Activated naive CD8-positive, alpha-beta T cell treated with anti-CD3 and anti-CD28 coated beads, Interleukin-2, amount 10 ng/mL, durations not matched to agents 7 days and 5 days (primary cell): ENCODE measurements around the gene NRDE2. TPM values are rescaled to one million over a fixed set of nuclear protein-coding genes. Genes with fewer than 3 reads are reported as not detected.
A peak's percentile ranks its signal among the peaks of the same experiment; 100 is the strongest.

Experiments
- ATAC-seq: fragments of 150-1000 bp; cut with Tn5 transposase; one replicate; pipeline ENCODE4 v1.10.0; 2021; ENCODE audit warnings: low read depth, moderate library complexity
- POLR2A ChIA-PET: fragments of 350-600 bp; sonication (Branson Sonifier 250); formaldehyde crosslinking; loops from one replicate; lab custom pipeline; 2021; ENCODE audit warnings: antibody characterized with exemption; lab: Charles Lee
- DNase-seq: peaks from one replicate; pipeline ENCODE4 v3.0.0; 2021
- H3K27ac Mint-ChIP-seq: one replicate; pipeline ENCODE4 v1.8.0; 2022; ENCODE audit warnings: mild to moderate bottlenecking, mixed read lengths
- H3K27me3 Mint-ChIP-seq: one replicate; pipeline ENCODE4 v1.8.0; 2022; ENCODE audit warnings: mild to moderate bottlenecking, moderate library complexity, mixed read lengths
- H3K36me3 Mint-ChIP-seq: one replicate; pipeline ENCODE4 v1.8.0; 2021; ENCODE audit warnings: mild to moderate bottlenecking, mixed read lengths
- H3K4me1 Mint-ChIP-seq: one replicate; pipeline ENCODE4 v1.8.0; 2021; ENCODE audit warnings: mixed read lengths
- H3K4me3 Mint-ChIP-seq: one replicate; pipeline ENCODE4 v1.8.0; 2022; ENCODE audit warnings: mild to moderate bottlenecking, moderate library complexity, mixed read lengths
- H3K9me3 Mint-ChIP-seq: one replicate; pipeline ENCODE4 v1.8.0; 2021; ENCODE audit warnings: mixed read lengths
- total RNA-seq, 2 experiments: library from RNA; stranded (reverse); gene quantifications; one replicate each; pipeline ENCODE4 v1.2.3, GENCODE V29; 2021

NRDE2 gene
- total RNA-seq, 2 experiments from 2014 or later: 25.4 TPM

- DNase-seq (no peak), ATAC-seq (no peak)
- H3K9me3 Mint-ChIP-seq: no peaks in the 10 kb centered on the region
- peaks cover 2% of the 10 kb centered on the region for H3K36me3 Mint-ChIP-seq
- POLR2A ChIA-PET: interaction anchor here (1.2 to 2.2 kb wide), 4 partner anchors 8 to 67 kb away, joined by 3 to 12 read pairs (median 8); partner anchors contain the start of gene CALM1
- peaks cover 9% of the 10 kb centered on the region for H3K27me3 Mint-ChIP-seq
- peak overlapping the region; percentile 94 for H3K4me3 Mint-ChIP-seq
- peak overlapping the region; percentile 89 for H3K27ac Mint-ChIP-seq
- peaks cover 18% of the 10 kb centered on the region for H3K4me1 Mint-ChIP-seq
Measured at GRCh38 chr14:90330203-90331196, 1.2 kb downstream of the NRDE2 start.

GRCh38 chr14:90321891-90322290 is 9.8 kb downstream of the NRDE2 start:
- peaks cover 3% of the 10 kb centered on the region for H3K9me3 Mint-ChIP-seq
- POLR2A ChIA-PET: interaction anchor here (1.0 to 1.2 kb wide), 2 partner anchors 10 to 66 kb away, joined by 3 read pairs; partner anchors contain the start of genes NRDE2 and PSMC1
- H3K27me3 Mint-ChIP-seq: no peaks in the 10 kb centered on the region
- ATAC-seq (no peak), DNase-seq (no peak)
- H3K4me1 Mint-ChIP-seq: peaks cover 12% of the 10 kb centered on the region
- no peak overlapping the region for H3K4me3 Mint-ChIP-seq
- peaks cover 35% of the 10 kb centered on the region for H3K36me3 Mint-ChIP-seq
- no peak overlapping the region for H3K27ac Mint-ChIP-seq

DNA sequence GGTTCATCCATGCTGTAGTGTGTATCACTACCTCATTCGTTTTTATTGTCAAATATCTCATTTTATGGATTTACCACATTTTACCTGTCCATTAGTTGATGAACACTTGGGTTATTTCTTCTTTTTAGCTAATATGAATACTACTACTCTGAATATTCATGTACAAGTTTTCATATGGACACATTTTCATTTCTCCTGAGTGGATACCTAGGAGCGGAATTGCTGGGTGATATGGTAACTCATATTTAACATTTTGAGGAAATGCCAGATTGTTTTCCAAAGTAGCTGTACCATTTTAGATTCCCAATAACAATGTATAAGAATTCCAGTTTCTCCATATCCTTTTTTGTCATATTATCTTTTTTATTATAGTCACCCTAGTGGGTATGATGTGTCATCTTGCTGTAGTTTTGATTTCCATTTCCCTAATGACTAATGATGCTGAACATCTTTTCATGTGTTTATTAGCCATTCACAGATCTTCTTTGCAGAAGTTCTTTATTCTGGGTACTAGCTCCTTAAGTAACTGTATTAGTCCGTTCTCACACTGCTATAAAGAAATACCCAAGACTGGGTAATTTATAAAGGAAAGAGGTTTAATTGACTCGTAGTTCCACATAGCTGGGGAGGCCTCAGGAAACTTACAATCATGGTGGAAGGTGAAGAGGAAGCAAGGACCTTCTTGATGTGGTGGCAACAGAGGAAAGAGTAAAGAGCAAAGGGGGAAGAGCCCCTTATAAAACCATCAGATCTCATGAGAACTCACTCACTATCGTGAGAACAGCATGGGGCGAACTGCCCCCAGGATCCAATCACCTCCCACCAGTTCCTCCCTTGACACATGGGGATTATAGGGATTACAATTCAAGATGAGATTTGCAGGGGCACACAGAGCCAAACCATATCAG is 11.9 kb downstream of the NRDE2 start:
- Mint-ChIP-seq H3K27ac (no peak overlapping the region), H3K4me1 (peaks cover 12% of the 10 kb centered on the region), H3K27me3 (no peaks in the 10 kb centered on the region), H3K4me3 (no peak overlapping the region), H3K9me3 (peaks cover 3% of the 10 kb centered on the region), H3K36me3 (peaks cover 44% of the 10 kb centered on the region)
- POLR2A ChIA-PET: interaction anchor here (1.7 kb wide), 1 partner anchor 77 kb away, joined by 3 read pairs; no protein-coding TSS in a partner anchor
- DNase-seq (no peak), ATAC-seq (no peak)

- DNase-seq (no peak), ATAC-seq (no peak)
- Mint-ChIP-seq H3K36me3 (peaks cover 41% of the 10 kb centered on the region), H3K9me3 (peaks cover 3% of the 10 kb centered on the region), H3K27me3 (no peaks in the 10 kb centered on the region), H3K4me1 (peaks cover 12% of the 10 kb centered on the region), H3K27ac (no peak overlapping the region), H3K4me3 (no peak overlapping the region)
- POLR2A ChIA-PET: interaction anchor here (1.7 kb wide), 1 partner anchor 78 kb away, joined by 3 read pairs; no protein-coding TSS in a partner anchor
Measured at GRCh38 chr14:90319173-90319572, 12.6 kb downstream of the NRDE2 start.

GRCh38 chr14:90318016-90318415 is 13.7 kb downstream of the NRDE2 start:
- Mint-ChIP-seq H3K27me3 (no peaks in the 10 kb centered on the region), H3K4me1 (peaks cover 9% of the 10 kb centered on the region), H3K27ac (no peak overlapping the region), H3K4me3 (no peak overlapping the region), H3K9me3 (peaks cover 3% of the 10 kb centered on the region), H3K36me3 (peaks cover 41% of the 10 kb centered on the region)
- POLR2A ChIA-PET: no interaction called here
- ATAC-seq (no peak), DNase-seq (no peak)

DNA sequence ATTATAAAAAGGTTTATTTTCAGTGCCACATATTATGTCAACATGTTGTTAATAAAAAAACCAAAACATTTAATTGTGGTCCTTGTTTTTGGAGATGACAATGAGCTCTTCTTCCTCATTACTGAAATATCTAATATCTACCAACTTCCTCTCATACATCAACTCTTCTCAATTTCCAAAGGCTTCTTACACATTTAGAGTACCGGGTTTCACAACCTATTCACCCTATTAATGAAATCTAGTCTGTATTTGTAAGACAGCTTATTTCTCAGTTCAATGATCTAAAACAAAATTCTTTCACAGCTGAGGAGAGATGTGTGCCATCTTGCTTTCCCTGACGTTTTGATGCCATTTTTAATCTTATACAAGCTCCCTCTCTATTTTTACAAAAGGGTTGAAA is 14.5 kb downstream of the NRDE2 start:
- Mint-ChIP-seq H3K27me3 (no peaks in the 10 kb centered on the region), H3K27ac (no peak overlapping the region), H3K4me3 (no peak overlapping the region), H3K4me1 (peaks cover 9% of the 10 kb centered on the region), H3K36me3 (peaks cover 41% of the 10 kb centered on the region), H3K9me3 (peaks cover 3% of the 10 kb centered on the region)
- ATAC-seq (no peak), DNase-seq (no peak)
- POLR2A ChIA-PET: no interaction called here

- POLR2A ChIA-PET: no interaction called here
- H3K36me3 Mint-ChIP-seq: peaks cover 30% of the 10 kb centered on the region
- no peak overlapping the region for H3K27ac Mint-ChIP-seq
Measured at GRCh38 chr14:90308561-90308960, 23.2 kb downstream of the NRDE2 start.

GRCh38 chr14:90305176-90305601 is 26.6 kb downstream of the NRDE2 start:
- H3K9me3 Mint-ChIP-seq: no peaks in the 10 kb centered on the region
- ATAC-seq: no peak
- POLR2A ChIA-PET: no interaction called here
- no peaks in the 10 kb centered on the region for H3K27me3 Mint-ChIP-seq
- H3K4me3 Mint-ChIP-seq: no peak overlapping the region
- DNase-seq: no peak
- peaks cover 11% of the 10 kb centered on the region for H3K4me1 Mint-ChIP-seq
- H3K27ac Mint-ChIP-seq: no peak overlapping the region
- peaks cover 28% of the 10 kb centered on the region for H3K36me3 Mint-ChIP-seq

More at GRCh38 chr14:90308561-90308960, 23.2 kb downstream of the NRDE2 start:
- H3K4me1 Mint-ChIP-seq: peaks cover 2% of the 10 kb centered on the region
- ATAC-seq (no peak), DNase-seq (no peak)
- H3K9me3 Mint-ChIP-seq: no peaks in the 10 kb centered on the region
- H3K27me3 Mint-ChIP-seq: no peaks in the 10 kb centered on the region
- H3K4me3 Mint-ChIP-seq: no peak overlapping the region

- no peak overlapping the region for H3K27ac Mint-ChIP-seq
Measured at GRCh38 chr14:90304502-90304901, 27.2 kb downstream of the NRDE2 start.

DNA sequence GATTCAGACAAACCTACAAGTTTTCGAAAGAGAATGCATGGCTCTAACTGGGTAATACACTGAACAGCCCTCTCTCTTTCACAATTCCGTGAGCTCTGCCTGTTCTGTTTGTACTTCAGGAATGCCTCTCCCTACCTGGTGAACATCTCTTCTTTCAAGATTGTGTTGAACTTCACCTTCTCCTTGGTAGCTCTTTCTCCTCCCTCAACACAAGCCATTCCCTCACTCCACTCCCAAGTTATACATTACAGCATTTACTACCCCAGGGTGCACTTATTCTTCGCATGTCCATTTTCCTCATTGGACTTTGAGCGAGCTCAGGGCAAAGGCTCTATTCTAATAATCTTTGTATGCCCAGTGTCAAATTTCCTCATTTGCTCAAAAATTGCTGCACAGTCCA is 28.3 kb downstream of the NRDE2 start:
- no peak for DNase-seq
- H3K27me3 Mint-ChIP-seq: no peaks in the 10 kb centered on the region
- no peak for ATAC-seq
- no peak overlapping the region for H3K4me3 Mint-ChIP-seq
- no peaks in the 10 kb centered on the region for H3K9me3 Mint-ChIP-seq
- POLR2A ChIA-PET: no interaction called here
- peaks cover 17% of the 10 kb centered on the region for H3K36me3 Mint-ChIP-seq
- no peak overlapping the region for H3K27ac Mint-ChIP-seq
- peaks cover 11% of the 10 kb centered on the region for H3K4me1 Mint-ChIP-seq

More at GRCh38 chr14:90304502-90304901, 27.2 kb downstream of the NRDE2 start:
- H3K9me3 Mint-ChIP-seq: no peaks in the 10 kb centered on the region
- no peaks in the 10 kb centered on the region for H3K27me3 Mint-ChIP-seq
- H3K4me3 Mint-ChIP-seq: no peak overlapping the region
- POLR2A ChIA-PET: no interaction called here
- ATAC-seq: no peak
- peaks cover 24% of the 10 kb centered on the region for H3K36me3 Mint-ChIP-seq
- peaks cover 11% of the 10 kb centered on the region for H3K4me1 Mint-ChIP-seq
- DNase-seq: no peak

DNA sequence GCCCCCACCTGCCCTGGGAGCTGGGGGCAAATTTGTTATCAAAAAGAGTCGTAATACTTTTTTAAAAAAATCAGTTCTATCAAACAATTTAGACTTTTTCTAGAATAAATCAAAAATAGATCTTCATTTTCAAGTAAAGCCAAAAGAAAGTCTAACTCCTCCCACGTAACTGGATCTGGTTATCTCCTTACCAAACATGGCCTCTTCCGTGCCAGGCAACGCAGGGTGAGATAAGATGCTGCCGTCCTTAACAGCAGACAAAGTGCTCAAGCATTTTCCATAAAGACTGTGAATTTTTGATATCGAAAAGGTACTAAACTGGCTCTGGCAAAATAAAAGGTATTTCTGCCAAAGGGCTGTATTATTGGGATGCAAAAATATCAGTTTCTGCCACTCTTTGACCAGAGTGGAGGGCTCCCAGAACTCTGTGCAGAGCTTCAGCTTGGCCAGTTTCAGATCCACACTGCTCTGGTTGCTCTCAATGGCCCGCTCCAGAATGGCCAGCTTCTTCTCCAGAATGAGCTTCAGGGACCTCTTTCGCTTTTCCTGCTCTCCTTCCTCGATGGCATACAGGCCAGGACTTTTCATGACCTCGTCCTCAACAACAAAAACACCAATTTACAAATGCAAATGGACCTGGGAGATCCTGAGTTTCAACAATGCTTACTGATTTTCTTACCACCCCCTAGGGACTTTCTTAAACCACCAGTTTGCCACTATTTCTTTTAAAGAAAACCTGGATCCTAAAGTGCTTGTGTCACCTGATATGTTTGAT is 29.0 kb downstream of the NRDE2 start:
- H3K36me3 Mint-ChIP-seq: peaks cover 14% of the 10 kb centered on the region
- no peak for DNase-seq
- POLR2A ChIA-PET: no interaction called here

GRCh38 chr14:90301668-90302090 is 30.1 kb downstream of the NRDE2 start:
- POLR2A ChIA-PET: interaction anchor here (0.8 to 1.4 kb wide), 2 partner anchors 98 to 100 kb away, joined by 3 read pairs; no protein-coding TSS in a partner anchor
- DNase-seq: no peak
- Mint-ChIP-seq H3K27ac (no peak overlapping the region), H3K9me3 (no peaks in the 10 kb centered on the region), H3K4me1 (peaks cover 11% of the 10 kb centered on the region), H3K4me3 (no peak overlapping the region), H3K27me3 (no peaks in the 10 kb centered on the region), H3K36me3 (peaks cover 14% of the 10 kb centered on the region)
- ATAC-seq: no peak

More for the DNA sequence above, 29.0 kb downstream of the NRDE2 start:
- Mint-ChIP-seq H3K27me3 (no peaks in the 10 kb centered on the region), H3K27ac (no peak overlapping the region), H3K9me3 (no peaks in the 10 kb centered on the region), H3K4me1 (peaks cover 11% of the 10 kb centered on the region), H3K4me3 (no peak overlapping the region)
- ATAC-seq: no peak
